H1 (cell line): ENCODE measurements around the gene TTLL5. TPM values are rescaled to one million over a fixed set of nuclear protein-coding genes. Genes with fewer than 3 reads are reported as not detected.

Experiments used
- CTCF ChIA-PET: fragments of 300-600 bp; sonication (Branson Sonifier 250); formaldehyde crosslinking; loops from one replicate; lab custom pipeline; 2021; ENCODE audit not compliant: partially characterized antibody; lab: Charles Lee
- POLR2A ChIA-PET: fragments of 300-600 bp; sonication (Branson Sonifier 250); formaldehyde crosslinking; loops from one replicate; lab custom pipeline; 2021; ENCODE audit warnings: inconsistent platforms; ENCODE audit not compliant: partially characterized antibody; lab: Charles Lee
- DNase-seq, 2 experiments: peaks; one replicate each; pipeline versions ENCODE4 v3.0.0 to v3.0.0-alpha.2; 2010 to 2022; ENCODE audit warnings: low spot score in 2 of 2, low read depth in 1 of 2, mixed read lengths in 1 of 2
- FAIRE-seq: peaks from 2 replicates; lab custom pipeline; 2011; peaks lifted over from hg19 to GRCh38; lab: Jason Lieb, UNC
- H2AFZ ChIP-seq: 2 replicates; pipeline ENCODE4 v1.8.1; 2012; ENCODE audit warnings: low read length, inconsistent platforms
- H2AK5ac ChIP-seq: 2 replicates; pipeline ENCODE4 v1.6.1; 2013; ENCODE audit warnings: low read depth, low read length
- H2BK120ac ChIP-seq: replicated peaks from 2 replicates; pipeline ENCODE3; 2013; ENCODE audit warnings: low read depth, low read length, inconsistent platforms
- H2BK12ac ChIP-seq: 2 replicates; pipeline ENCODE4 v1.6.1; 2013; ENCODE audit warnings: low read depth, low read length
- H2BK15ac ChIP-seq: 2 replicates; pipeline ENCODE4 v1.6.1; 2013; ENCODE audit warnings: low read length
- H2BK20ac ChIP-seq: 2 replicates; pipeline ENCODE4 v1.6.1; 2013; ENCODE audit warnings: low read length
- H2BK5ac ChIP-seq: 2 replicates; pipeline ENCODE4 v1.6.1; 2013; ENCODE audit warnings: low read depth, low read length
- H3K14ac ChIP-seq: 2 replicates; pipeline ENCODE4 v1.6.1; 2013; ENCODE audit warnings: inconsistent platforms; ENCODE audit not compliant: insufficient read length
- H3K18ac ChIP-seq: 2 replicates; pipeline ENCODE4 v1.6.1; 2013; ENCODE audit warnings: low read length; ENCODE audit errors: extremely low read depth
- H3K23ac ChIP-seq: 2 replicates; pipeline ENCODE4 v1.6.1; 2013; ENCODE audit warnings: inconsistent platforms; ENCODE audit not compliant: insufficient read length
- H3K23me2 ChIP-seq: 2 replicates; pipeline ENCODE4 v1.6.1; 2013; ENCODE audit warnings: low read depth, low read length
- H3K27ac ChIP-seq: 2 replicates; pipeline ENCODE4 v1.6.1; 2011; ENCODE audit warnings: low read depth, low read length, inconsistent platforms
- H3K27me3 ChIP-seq, 4 experiments: replicated peaks in 1 of 4; 1 replicate in 1 of 4; 2 replicates in 3 of 4; pipeline versions ENCODE4 v1.6.1 to v1.8.1; 2011 to 2013; ENCODE audit warnings: low read length in 3 of 4, mild to moderate bottlenecking in 3 of 4, inconsistent platforms in 2 of 4, mixed read lengths in 2 of 4, moderate library complexity in 1 of 4; ENCODE audit not compliant: control insufficient read depth in 3 of 4, insufficient read depth in 3 of 4; ENCODE audit errors: extremely low read depth in 1 of 4
- H3K36me3 ChIP-seq, 4 experiments: 2 replicates each; pipeline versions ENCODE4 v1.6.1 to v1.8.1; 2011 to 2013; ENCODE audit warnings: mild to moderate bottlenecking in 4 of 4, low read length in 3 of 4, moderate library complexity in 2 of 4, control low read depth in 1 of 4, inconsistent platforms in 1 of 4; ENCODE audit not compliant: insufficient read depth in 4 of 4, control insufficient read depth in 2 of 4
- H3K4ac ChIP-seq: replicated peaks from 2 replicates; pipeline ENCODE3; 2013; ENCODE audit warnings: low read length, low read depth, mixed read lengths, inconsistent platforms; ENCODE audit not compliant: insufficient read length
- H3K4me1 ChIP-seq, 4 experiments: replicated peaks in 1 of 4; 1 replicate in 1 of 4; 2 replicates in 3 of 4; pipeline versions ENCODE4 v1.6.1 to v1.8.1; 2011 to 2013; ENCODE audit warnings: low read length in 3 of 4, inconsistent platforms in 2 of 4, mixed read lengths in 1 of 4; ENCODE audit not compliant: insufficient read depth in 4 of 4, control insufficient read depth in 3 of 4
- H3K4me2 ChIP-seq, 2 experiments: 2 replicates each; pipeline versions ENCODE4 v1.6.1 to v1.8.1; 2011 to 2013; ENCODE audit warnings: low read depth in 2 of 2, low read length in 2 of 2, control low read depth in 1 of 2, inconsistent platforms in 1 of 2, mild to moderate bottlenecking in 1 of 2; ENCODE audit not compliant: insufficient read depth in 1 of 2
- H3K4me3 ChIP-seq, 4 experiments: fragments of 200-600, 300-600 bp in 1 of 4; sonication (generic), shearing (Covaris generic), sonication (Bioruptor Twin) in 1 of 4; 2 replicates each; pipeline versions ENCODE4 v1.5.1 to v1.8.1; 2011 to 2016; ENCODE audit warnings: low read length in 4 of 4, low read depth in 3 of 4, control low read depth in 2 of 4, inconsistent platforms in 2 of 4, mild to moderate bottlenecking in 2 of 4, mixed read lengths in 1 of 4, moderate library complexity in 1 of 4; ENCODE audit not compliant: insufficient read depth in 2 of 4; ENCODE audit errors: extremely low read depth in 1 of 4
- H3K56ac ChIP-seq: replicated peaks from 2 replicates; pipeline ENCODE3; 2013; ENCODE audit warnings: low read depth, mild to moderate bottlenecking, mixed read lengths, low read length, inconsistent platforms; ENCODE audit not compliant: insufficient read length
- H3K79me1 ChIP-seq: 2 replicates; pipeline ENCODE4 v1.6.1; 2013; ENCODE audit warnings: low read depth, low read length, control low read depth
- H3K79me2 ChIP-seq, 2 experiments: 2 replicates each; pipeline versions ENCODE4 v1.6.1 to v1.8.1; 2012 to 2013; ENCODE audit warnings: low read length in 2 of 2, mild to moderate bottlenecking in 2 of 2, inconsistent platforms in 1 of 2; ENCODE audit not compliant: insufficient read depth in 2 of 2, control insufficient read depth in 1 of 2
- H3K9ac ChIP-seq, 4 experiments: replicated peaks in 1 of 4; 1 replicate in 1 of 4; 2 replicates in 3 of 4; pipeline versions ENCODE4 v1.6.1 to v1.8.1; 2011 to 2013; ENCODE audit warnings: low read depth in 3 of 4, low read length in 3 of 4, control low read depth in 2 of 4, mild to moderate bottlenecking in 2 of 4, moderate library complexity in 2 of 4, inconsistent platforms in 1 of 4; ENCODE audit errors: extremely low read depth in 1 of 4
- H3K9me3 ChIP-seq, 2 experiments: 2 replicates each; pipeline versions ENCODE4 v1.6.1 to v1.8.1; 2012 to 2013; ENCODE audit warnings: mild to moderate bottlenecking in 2 of 2, moderate library complexity in 2 of 2, control low read depth in 1 of 2, inconsistent platforms in 1 of 2, low read depth in 1 of 2, low read length in 1 of 2, mixed read lengths in 1 of 2; ENCODE audit not compliant: insufficient read depth in 2 of 2
- H4K20me1 ChIP-seq, 2 experiments: replicated peaks in 1 of 2; 2 replicates each; pipeline versions ENCODE3 to v1.8.1; 2011 to 2013; ENCODE audit warnings: inconsistent platforms in 2 of 2, low read length in 2 of 2, mild to moderate bottlenecking in 1 of 2; ENCODE audit not compliant: insufficient read depth in 2 of 2, control insufficient read depth in 1 of 2
- H4K5ac ChIP-seq: 2 replicates; pipeline ENCODE4 v1.6.1; 2013; ENCODE audit warnings: low read length, low read depth, mixed read lengths, inconsistent platforms; ENCODE audit not compliant: insufficient read length
- H4K8ac ChIP-seq: 2 replicates; pipeline ENCODE4 v1.8.0; 2013; ENCODE audit warnings: mild to moderate bottlenecking, moderate library complexity, low read length, inconsistent platforms; ENCODE audit not compliant: insufficient read depth; ENCODE audit errors: extremely low read depth
- H4K91ac ChIP-seq: replicated peaks from 2 replicates; pipeline ENCODE3; 2013; ENCODE audit warnings: low read length, mixed read lengths, inconsistent platforms; ENCODE audit not compliant: insufficient read length
- CBX8 ChIP-seq: fragments of 300-800, 300-1000 bp; sonication (generic); IDR thresholded peaks from 2 replicates; pipeline ENCODE4 v1.7.1; 2016; ENCODE audit warnings: low read depth, low read length, borderline replicate concordance
- SAP30 ChIP-seq: fragments of 300-600 bp; sonication (generic); IDR thresholded peaks from 2 replicates; pipeline ENCODE4 v1.7.1; 2012; ENCODE audit warnings: low read length, moderate library complexity, mild to moderate bottlenecking, inconsistent platforms; ENCODE audit not compliant: insufficient read depth, insufficient replicate concordance
- SIN3A ChIP-seq, 2 experiments: IDR thresholded peaks in 1 of 2; conservative IDR thresholded peaks in 1 of 2; 2 replicates each; pipeline ENCODE4 v1.6.1; 2011 to 2012; ENCODE audit warnings: low read length in 2 of 2, improper control_type of control experiment in 1 of 2, low read depth in 1 of 2, mild to moderate bottlenecking in 1 of 2
- SIX5 ChIP-seq: IDR thresholded peaks from 2 replicates; pipeline ENCODE4 v1.6.1; 2011; ENCODE audit warnings: mild to moderate bottlenecking, low read depth, low read length
- SP1 ChIP-seq: IDR thresholded peaks from 2 replicates; pipeline ENCODE4 v1.6.1; 2011; ENCODE audit warnings: low read depth, low read length
- WGBS, 2 experiments: shearing (Covaris generic) in 1 of 2; methylation state at CpG; one replicate each; pipeline versions ENCODE4 v1.1.6 to v1.1.7; 2013 to 2015; ENCODE audit warnings: low lambda C conversion rate in 2 of 2, mixed read lengths in 2 of 2, inconsistent platforms in 1 of 2, low coverage in 1 of 2, missing lambda C conversion rate in 1 of 2; ENCODE audit not compliant: insufficient replicate concordance in 2 of 2, insufficient coverage in 1 of 2, insufficient read length in 1 of 2; ENCODE audit errors: extremely low coverage in 1 of 2, missing lambda C conversion rate in 1 of 2; 5-methylcytosine and 5-hydroxymethylcytosine counted together
- polyA plus RNA-seq, 7 experiments: library from polyadenylated mRNA; depleted of rRNA in 3 of 7; stranded (reverse) in 5 of 7; unstranded in 2 of 7; fragments of >200 nt in 5 of 7; fragments of 200-250 nt in 2 of 7; gene quantifications; 1 replicate in 5 of 7; 2 replicates in 1 of 7; 4 replicates in 1 of 7; pipeline versions ENCODE4 v1.2.1 to v1.2.3, GENCODE V29; 2011 to 2013; ENCODE audit warnings: missing spikeins in 2 of 7, mixed read lengths in 2 of 7
- total RNA-seq: library from RNA; stranded (reverse); fragmentation: NEBNext Ultra II Directional; extraction: Animal tissue kit (Norgen Biotek cat#: 25700); gene quantifications from 2 replicates; pipeline ENCODE4 v1.2.1, GENCODE V29; 2021

TTLL5 gene
- total and polyA plus RNA-seq, 2 of the 8 experiments (the other 6 are each of a cell fraction or from before 2014, with no cell fraction given) = 16.1 to 45.9 TPM

- FAIRE-seq = no peak
- no peaks in the 10 kb centered on the region for H4K20me1 ChIP-seq
- POLR2A ChIA-PET = interaction anchor here (1.2 kb wide), 1 partner anchor 8 kb away, joined by 3 read pairs; no protein-coding TSS in a partner anchor
These were observed 215.5 kb downstream of the TTLL5 start for GRCh38 chr14:75876530-75876929.

More at GRCh38 chr14:75876530-75876929, 215.5 kb downstream of the TTLL5 start:
- Histone ChIP-seq H2AK5ac (no peak overlapping the region), H4K91ac (no peak overlapping the region), H4K8ac (no peak overlapping the region), H2AFZ (no peak overlapping the region), H3K23ac (no peak overlapping the region), H4K5ac (no peak overlapping the region), H3K79me1 (no peaks in the 10 kb centered on the region), H3K4me2 (no peak overlapping the region), H3K18ac (no peak overlapping the region), H3K9ac (no peak overlapping the region), H3K4ac (no peak overlapping the region), H2BK15ac (no peak overlapping the region), H3K79me2 (no peaks in the 10 kb centered on the region), H3K56ac (no peak overlapping the region), H3K4me3 (no peak overlapping the region), H3K9me3 (no peaks in the 10 kb centered on the region), H2BK5ac (no peak overlapping the region), H3K4me1 (no peaks in the 10 kb centered on the region), H3K36me3 (peaks cover 0 to 3% (median 0%) of the 10 kb centered on the region in 4 experiments; a peak in 2 of 8 replicates), H3K27ac (no peak overlapping the region), H3K27me3 (no peaks in the 10 kb centered on the region), H2BK12ac (no peak overlapping the region), H2BK120ac (no peak overlapping the region), H2BK20ac (no peak overlapping the region), H3K23me2 (no peaks in the 10 kb centered on the region), H3K14ac (no peak overlapping the region)
- 85% methylated on average over 3 of the region's 3 CpGs; no CpG with 5 or more reads in 1 of the 2 experiments for WGBS, 2 experiments
- DNase-seq = no peak
- CTCF ChIA-PET = interaction anchor here (1.9 to 2.4 kb wide), 2 partner anchors 73 to 83 kb away, joined by 6 to 7 read pairs; no protein-coding TSS in a partner anchor
- no peak for TF ChIP-seq SIN3A (conservative IDR thresholded peaks at IDR 0.05 in 1 of 2, IDR thresholded peaks at IDR 0.05 in 1 of 2; ENCODE audit: low read depth in 1 of 2, low read length in 2 of 2)
- TF ChIP-seq SP1 = no peak
- no peak for TF ChIP-seq CBX8
- TF ChIP-seq SAP30 = no peak
- TF ChIP-seq SIX5 = no peak
